H54 (cell line): ENCODE measurements around the gene DHRS9.

ENCODE experiments used
- DNase-seq: peaks from one replicate; pipeline ENCODE4 v3.0.0; 2011; ENCODE audit warnings: low spot score, mixed read lengths; ENCODE audit not compliant: insufficient read length
- FAIRE-seq: peaks from 3 replicates; lab custom pipeline; 2011; peaks lifted over from hg19 to GRCh38; lab: Jason Lieb, UNC
- POLR2A ChIP-seq: IDR thresholded peaks from 2 replicates; pipeline ENCODE4 v1.6.1; 2011; ENCODE audit warnings: low read depth, mild to moderate bottlenecking, low read length

The DHRS9 gene

GRCh38 chr2:169073963-169074751, 4.8 kb downstream of the DHRS9 start:
- FAIRE-seq: no peak
- no peak for DNase-seq
- TF ChIP-seq POLR2A: no peak

DNA sequence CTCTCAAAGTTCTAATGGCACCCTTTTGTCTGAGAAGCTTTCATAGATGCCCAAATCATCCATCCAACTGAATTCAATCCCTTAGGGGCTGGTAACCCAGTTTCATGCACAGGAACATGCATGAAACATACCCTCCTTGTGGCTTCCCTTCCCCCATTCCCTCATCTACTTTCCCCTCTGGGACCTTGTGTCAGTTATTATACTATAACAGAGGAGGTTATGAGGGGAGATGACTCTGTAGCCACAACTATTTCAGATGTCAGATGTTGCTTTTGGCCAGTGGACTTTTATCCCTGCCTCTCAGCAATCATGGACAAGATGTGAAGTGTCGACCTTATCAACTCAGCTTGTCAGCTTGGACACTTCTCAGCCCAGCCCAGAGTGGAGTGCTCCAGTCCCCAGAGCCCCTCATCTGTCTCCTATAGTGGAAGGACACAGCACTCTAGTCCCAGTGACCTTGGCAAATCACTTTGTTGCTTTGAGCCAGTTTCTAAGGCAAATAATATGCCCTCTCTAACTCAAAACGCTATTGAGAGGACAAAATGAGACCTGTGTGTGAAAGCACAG, 8.4 kb downstream of the DHRS9 start:
- DNase-seq (no peak), FAIRE-seq (no peak)
- TF ChIP-seq POLR2A: no peak

DNA sequence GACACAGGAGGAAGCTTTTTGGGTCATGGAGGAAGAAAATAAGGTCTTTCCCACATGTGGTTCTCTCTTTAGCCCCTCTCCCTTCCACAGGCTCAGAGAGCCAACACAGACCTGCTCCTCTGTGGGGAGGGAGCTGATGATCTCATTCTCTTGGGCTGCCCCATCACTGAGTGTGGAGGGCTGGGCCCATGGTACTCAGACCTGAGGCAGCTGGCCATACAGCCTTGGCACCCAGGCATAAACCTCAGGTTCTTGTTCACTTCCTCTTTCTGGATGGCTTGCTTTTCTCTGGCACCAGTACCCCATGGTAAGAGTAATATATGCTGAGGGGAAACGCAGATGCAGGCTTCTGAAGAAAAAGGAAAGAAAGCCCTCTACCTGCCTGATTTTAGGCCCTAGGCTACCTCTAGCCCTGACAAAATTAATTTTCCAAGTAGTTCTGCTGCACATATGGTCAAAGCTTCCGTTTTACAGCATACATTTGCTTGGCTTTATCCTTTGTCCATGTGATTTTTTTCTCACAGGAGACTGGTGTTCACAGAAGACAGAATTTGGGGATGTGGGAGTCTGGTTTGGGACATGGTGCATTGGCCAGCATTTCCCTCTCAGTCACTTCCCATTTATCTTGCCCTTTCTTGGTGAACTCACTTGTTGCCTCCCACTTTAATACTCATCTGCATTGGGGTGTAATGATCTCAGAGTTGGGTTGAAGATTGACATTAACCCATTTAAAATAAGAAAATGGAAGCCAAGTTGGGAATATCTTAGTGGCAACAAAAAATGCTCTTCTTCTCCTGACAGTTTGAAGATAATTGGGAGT, 11.1 kb downstream of the DHRS9 start:
- FAIRE-seq (no peak), DNase-seq (no peak)
- TF ChIP-seq POLR2A: no peak

DNA sequence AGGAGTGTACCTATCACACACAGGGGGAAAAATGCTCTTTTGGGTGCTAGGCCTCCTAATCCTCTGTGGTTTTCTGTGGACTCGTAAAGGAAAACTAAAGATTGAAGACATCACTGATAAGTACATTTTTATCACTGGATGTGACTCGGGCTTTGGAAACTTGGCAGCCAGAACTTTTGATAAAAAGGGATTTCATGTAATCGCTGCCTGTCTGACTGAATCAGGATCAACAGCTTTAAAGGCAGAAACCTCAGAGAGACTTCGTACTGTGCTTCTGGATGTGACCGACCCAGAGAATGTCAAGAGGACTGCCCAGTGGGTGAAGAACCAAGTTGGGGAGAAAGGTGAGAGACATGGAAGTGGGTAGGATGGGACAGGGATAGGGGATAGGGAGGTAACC, 12.2 kb downstream of the DHRS9 start:
- FAIRE-seq (no peak), DNase-seq (no peak)
- TF ChIP-seq POLR2A: no peak

GRCh38 chr2:169082995-169083394, 13.6 kb downstream of the DHRS9 start:
- no peak for TF ChIP-seq POLR2A
- DNase-seq (no peak), FAIRE-seq (no peak)

GRCh38 chr2:169086893-169087467, 17.6 kb downstream of the DHRS9 start:
- DNase-seq (no peak), FAIRE-seq (no peak)
- TF ChIP-seq POLR2A: no peak

DNA sequence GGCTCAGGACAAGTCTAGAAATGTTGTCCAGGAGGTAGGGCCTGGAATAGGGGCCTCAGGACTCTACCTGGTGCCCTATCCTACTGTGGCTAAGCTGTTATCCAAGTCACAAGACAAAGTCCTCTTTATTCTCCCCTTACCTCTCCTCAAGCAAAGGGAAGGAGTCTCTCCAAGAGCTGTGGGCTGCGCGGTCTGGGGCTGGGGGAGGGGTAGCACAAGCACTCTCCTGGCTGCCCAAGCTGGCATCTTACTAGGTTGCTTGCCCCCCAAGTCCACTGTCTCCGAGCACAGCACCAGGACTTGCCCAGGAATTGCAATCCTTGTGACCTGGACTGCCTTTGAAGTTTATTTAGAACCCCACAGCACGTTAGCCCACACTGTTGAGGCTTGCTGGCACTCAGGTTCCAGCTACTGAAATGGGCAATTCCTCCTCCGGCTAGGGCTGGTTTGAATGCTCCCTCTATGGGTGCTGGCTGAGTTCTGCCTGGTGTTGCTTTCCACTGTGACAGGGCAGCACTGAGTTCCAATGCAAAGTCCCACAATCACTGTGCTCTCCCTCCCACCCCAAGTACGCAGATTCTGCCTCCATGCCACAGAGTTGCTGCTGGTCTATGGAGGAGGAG, 18.5 kb downstream of the DHRS9 start:
- DNase-seq (no peak), FAIRE-seq (no peak)
- TF ChIP-seq POLR2A: no peak

GRCh38 chr2:169089182-169089581, 19.8 kb downstream of the DHRS9 start:
- TF ChIP-seq POLR2A: no peak
- FAIRE-seq: no peak
- no peak for DNase-seq

DNA sequence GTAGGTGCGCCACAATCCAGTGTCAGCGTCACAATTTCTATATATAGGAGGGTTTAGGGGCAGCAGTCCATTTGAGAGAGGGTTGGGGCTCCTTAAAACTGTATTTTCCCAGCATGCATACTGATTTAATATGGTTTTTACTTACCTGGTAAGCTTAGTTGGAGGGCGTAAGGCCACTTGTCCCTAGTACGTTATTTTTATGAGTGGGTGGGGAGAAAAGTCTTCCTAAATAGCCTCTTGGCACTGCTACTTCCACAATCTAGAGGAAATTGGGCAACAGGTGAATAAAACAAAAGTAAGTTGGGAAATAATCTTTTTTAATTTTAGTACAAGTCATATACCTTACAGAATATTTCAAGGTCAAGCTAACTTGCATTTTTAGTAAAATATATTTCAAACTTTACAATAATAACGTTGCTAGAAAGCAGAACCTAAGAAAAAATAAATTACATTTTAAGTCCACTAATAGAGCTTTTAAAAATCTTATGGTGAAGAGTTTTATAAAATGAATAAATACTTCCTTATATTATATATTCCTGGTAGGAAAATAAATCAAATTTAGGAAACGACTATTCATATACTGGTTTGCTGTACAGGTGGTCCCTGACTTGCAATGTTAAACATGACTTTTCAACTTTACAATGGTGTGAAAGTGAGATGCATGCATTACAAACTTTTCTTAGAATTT, 20.9 kb downstream of the DHRS9 start:
- DNase-seq (no peak), FAIRE-seq (no peak)
- TF ChIP-seq POLR2A: no peak

GRCh38 chr2:169091256-169091655, 21.9 kb downstream of the DHRS9 start:
- no peak for TF ChIP-seq POLR2A
- no peak for FAIRE-seq
- DNase-seq: no peak

DNA sequence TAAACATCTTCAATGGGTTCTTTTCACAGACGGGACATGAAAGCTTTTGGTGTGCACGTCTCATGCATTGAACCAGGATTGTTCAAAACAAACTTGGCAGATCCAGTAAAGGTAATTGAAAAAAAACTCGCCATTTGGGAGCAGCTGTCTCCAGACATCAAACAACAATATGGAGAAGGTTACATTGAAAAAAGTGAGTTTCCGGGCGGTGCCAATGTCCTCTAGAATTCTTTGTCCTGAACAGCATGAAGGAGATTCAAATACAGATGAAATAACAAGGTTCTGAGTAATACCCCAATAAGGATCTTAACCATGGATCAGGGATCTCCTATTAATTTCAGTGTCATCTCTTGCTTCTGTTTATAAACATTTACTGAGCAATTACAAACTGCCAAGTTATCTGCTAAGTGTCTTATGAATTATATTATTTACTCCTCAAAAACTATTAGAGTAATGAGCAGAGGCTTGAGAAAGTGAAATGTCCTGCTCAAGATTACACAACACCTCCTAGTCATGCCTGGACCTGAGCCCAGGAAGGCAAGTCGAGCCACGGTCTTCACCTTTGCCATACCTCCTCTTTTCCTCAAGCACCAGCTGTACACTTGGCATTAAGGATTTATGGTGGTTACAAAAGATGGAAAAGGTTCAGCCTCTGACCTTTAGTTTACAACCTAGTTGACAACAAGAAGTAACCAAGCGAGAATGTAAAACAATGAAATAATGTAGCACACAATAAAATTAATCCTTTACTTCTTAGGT, 22.6 kb downstream of the DHRS9 start:
- TF ChIP-seq POLR2A: no peak
- FAIRE-seq: no peak
- DNase-seq: no peak

DNA sequence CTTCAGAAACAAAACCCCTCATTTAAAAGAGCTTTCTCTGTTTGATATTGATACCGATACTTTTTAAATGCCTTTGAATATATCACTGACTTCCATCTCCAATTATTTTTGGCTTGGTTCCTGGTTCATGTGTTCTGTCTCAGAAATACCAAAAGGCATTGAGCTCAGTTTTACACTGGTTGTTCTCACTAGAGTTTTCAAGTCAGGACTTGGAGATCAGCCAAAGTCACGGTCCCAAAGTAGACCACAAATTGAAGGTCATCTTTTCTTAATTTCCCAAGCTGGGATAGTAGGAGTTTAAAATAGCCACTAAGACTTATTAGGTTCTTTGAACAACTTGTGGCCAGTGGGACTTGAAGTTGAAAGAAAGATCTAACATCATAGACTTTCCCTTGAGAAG, 24.2 kb downstream of the DHRS9 start:
- no peak for TF ChIP-seq POLR2A
- DNase-seq (no peak), FAIRE-seq (no peak)
